Measurements from ENCODE around the gene TTC39A.
"Not testable (repeated sequence)": the region's sequence is repeated elsewhere in the genome, so short reads cannot be mapped to it uniquely, and the experiment has no call there.

Gene TTC39A

GRCh38 chr1:51266181-51266580 is 64.2 kb downstream of the TTC39A start:
- POLR2A ChIA-PET: no interaction called here
- TF ChIP-seq ARNT (IDR thresholded peaks at IDR 0.05): no peak
- TF ChIP-seq SUZ12 (IDR thresholded peaks at IDR 0.05): no peak
- no peak for TF ChIP-seq ZNF384 (IDR thresholded peaks at IDR 0.05)
- no peak for DNase-seq (ENCODE audit: extremely low spot score)
- CTCF ChIA-PET: no interaction called here

GRCh38 chr1:51265618-51266017 is 64.7 kb downstream of the TTC39A start:
- TF ChIP-seq NFRKB (IDR thresholded peaks at IDR 0.05) (no peak), SP1 (IDR thresholded peaks at IDR 0.05) (no peak)
- ChIA-PET CTCF (no interaction called here), POLR2A (no interaction called here)
- no peak for DNase-seq (ENCODE audit: extremely low spot score)

DNA sequence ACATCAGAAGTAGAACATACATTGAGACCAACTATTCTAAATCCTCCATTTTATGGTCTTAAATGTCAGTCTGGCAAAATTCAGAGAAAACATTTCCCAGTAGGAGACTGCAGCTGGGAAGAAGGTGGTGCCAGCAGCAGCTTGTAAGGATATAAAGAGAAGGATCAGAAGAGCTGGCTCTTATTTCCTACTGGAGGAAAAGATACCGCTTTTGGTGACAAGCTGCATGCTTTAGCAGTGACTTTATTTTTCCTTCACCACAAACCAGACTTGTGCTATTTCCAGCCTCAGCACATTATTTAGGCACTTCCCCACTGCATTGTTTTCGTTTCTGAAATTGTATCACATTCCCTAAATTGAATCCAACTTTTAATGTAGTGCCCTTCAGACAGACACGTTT is 65.9 kb downstream of the TTC39A start:
- POLR2A ChIA-PET: interaction anchor here (0.7 kb wide), 1 partner anchor 16 kb away, joined by 4 read pairs; no protein-coding TSS in a partner anchor
- CTCF ChIA-PET: no interaction called here
- DNase-seq (ENCODE audit: extremely low spot score): no peak
- TF ChIP-seq L3MBTL2 (conservative IDR thresholded peaks at IDR 0.05) (no peak), ZNF384 (IDR thresholded peaks at IDR 0.05) (no peak), ELF4 (IDR thresholded peaks at IDR 0.05) (no peak), SUZ12 (IDR thresholded peaks at IDR 0.05) (no peak)

DNA sequence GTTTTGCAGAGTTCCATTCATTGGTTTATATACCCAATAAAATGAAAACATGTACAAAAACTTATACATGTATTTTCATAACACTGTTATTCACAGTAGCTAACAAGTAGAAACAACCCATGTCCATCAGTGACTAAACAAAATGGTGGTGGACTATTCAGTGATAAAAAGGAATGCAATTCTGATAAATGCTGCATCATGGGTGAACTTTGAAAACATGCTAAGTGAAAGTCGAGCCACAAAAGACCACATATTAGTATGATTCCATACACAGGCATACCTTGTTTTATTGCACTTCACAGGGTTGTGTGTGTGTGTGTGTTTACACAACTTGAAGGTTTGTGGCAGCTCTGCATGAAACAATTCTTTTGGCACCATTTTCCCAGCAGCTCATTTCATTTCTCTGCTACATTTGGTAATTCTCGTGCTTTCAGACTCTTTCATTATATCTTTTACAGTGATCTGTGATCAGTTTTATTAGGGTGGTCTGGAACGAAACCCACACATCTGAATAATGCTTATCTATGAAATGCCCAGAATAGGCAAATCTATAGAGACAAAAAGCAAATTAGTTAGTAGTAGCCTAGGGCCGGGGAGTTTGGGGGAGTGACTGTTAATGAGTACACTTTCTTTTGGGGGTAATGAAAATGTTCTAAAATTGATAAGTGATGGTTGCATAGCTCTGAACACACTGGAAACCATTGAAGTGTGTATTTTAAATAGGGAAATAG is 67.0 kb downstream of the TTC39A start:
- TF ChIP-seq ZNF384 (IDR thresholded peaks at IDR 0.05): no peak
- TF ChIP-seq SP1 (IDR thresholded peaks at IDR 0.05): no peak
- no peak for TF ChIP-seq SUZ12 (IDR thresholded peaks at IDR 0.05)
- no peak for DNase-seq (ENCODE audit: extremely low spot score)
- ChIA-PET CTCF (no interaction called here), POLR2A (interaction anchor here (1.0 kb wide), 1 partner anchor 28 kb away, joined by 3 read pairs; the partner anchor contains the start of gene RNF11)

- ChIA-PET CTCF (interaction anchor here (0.6 to 1.0 kb wide), 2 partner anchors 14 to 463 kb away, joined by 3 to 6 read pairs; no protein-coding TSS in a partner anchor), POLR2A (interaction anchor here (0.8 kb wide), 1 partner anchor 19 kb away, joined by 3 read pairs; the partner anchor contains the start of gene RNF11)
- TF ChIP-seq FOXM1 (IDR thresholded peaks at IDR 0.05; ENCODE audit: borderline replicate concordance) (no peak), ELF4 (IDR thresholded peaks at IDR 0.05) (no peak)
- TF ChIP-seq, protein P1, sequence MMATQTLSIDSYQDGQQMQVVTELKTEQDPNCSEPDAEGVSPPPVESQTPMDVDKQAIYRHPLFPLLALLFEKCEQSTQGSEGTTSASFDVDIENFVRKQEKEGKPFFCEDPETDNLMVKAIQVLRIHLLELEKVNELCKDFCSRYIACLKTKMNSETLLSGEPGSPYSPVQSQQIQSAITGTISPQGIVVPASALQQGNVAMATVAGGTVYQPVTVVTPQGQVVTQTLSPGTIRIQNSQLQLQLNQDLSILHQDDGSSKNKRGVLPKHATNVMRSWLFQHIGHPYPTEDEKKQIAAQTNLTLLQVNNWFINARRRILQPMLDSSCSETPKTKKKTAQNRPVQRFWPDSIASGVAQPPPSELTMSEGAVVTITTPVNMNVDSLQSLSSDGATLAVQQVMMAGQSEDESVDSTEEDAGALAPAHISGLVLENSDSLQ (IDR thresholded peaks at IDR 0.05): no peak
- DNase-seq (ENCODE audit: extremely low spot score): no peak
Measured at GRCh38 chr1:51255331-51255730, 75.0 kb downstream of the TTC39A start.

GRCh38 chr1:51253691-51254090 is 76.7 kb downstream of the TTC39A start:
- ChIA-PET POLR2A (no interaction called here), CTCF (no interaction called here)
- TF ChIP-seq, protein P1 (IDR thresholded peaks at IDR 0.05): no peak
- TF ChIP-seq LEF1 (IDR thresholded peaks at IDR 0.05; ENCODE audit: borderline replicate concordance): no peak
- TF ChIP-seq BHLHE40 (IDR thresholded peaks at IDR 0.05; ENCODE audit: borderline replicate concordance): no peak
- TF ChIP-seq ZNF384 (IDR thresholded peaks at IDR 0.05): no peak
- no peak for TF ChIP-seq L3MBTL2 (conservative IDR thresholded peaks at IDR 0.05)
- TF ChIP-seq HDGF (IDR thresholded peaks at IDR 0.05; ENCODE audit: borderline replicate concordance): no peak
- TF ChIP-seq NFRKB (IDR thresholded peaks at IDR 0.05): no peak
- no peak for TF ChIP-seq ELF4 (IDR thresholded peaks at IDR 0.05)
- TF ChIP-seq FOXK2 (IDR thresholded peaks at IDR 0.05): no peak
- TF ChIP-seq SUZ12 (IDR thresholded peaks at IDR 0.05): no peak
- no peak for TF ChIP-seq CTBP1 (IDR thresholded peaks at IDR 0.05; ENCODE audit: borderline replicate concordance)
- no peak for TF ChIP-seq FOXA1 (IDR thresholded peaks at IDR 0.05)
- no peak for TF ChIP-seq TARDBP (IDR thresholded peaks at IDR 0.05)
- TF ChIP-seq FOXM1 (IDR thresholded peaks at IDR 0.05; ENCODE audit: borderline replicate concordance): no peak
- TF ChIP-seq ARNT (IDR thresholded peaks at IDR 0.05): no peak
- no peak for DNase-seq (ENCODE audit: extremely low spot score)

DNA sequence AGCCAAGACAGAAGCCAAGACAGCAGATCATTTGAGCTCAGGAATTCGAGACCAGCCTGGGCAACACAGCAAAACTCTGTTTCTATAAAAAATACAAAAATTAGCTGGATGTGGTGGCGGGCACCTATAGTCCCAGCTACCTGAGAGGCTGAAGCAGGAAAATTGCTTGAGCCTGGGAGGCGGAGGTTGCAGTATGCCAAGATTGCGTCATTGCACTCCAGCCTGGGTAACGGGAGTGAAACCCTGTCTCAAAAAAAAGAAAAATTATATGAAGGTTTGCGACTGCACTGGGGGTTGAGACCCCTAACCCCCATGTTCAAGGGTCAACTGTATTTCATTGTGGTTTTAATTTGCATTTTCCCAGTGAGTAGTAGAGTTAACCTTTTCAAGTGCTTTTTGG is 78.0 kb downstream of the TTC39A start:
- DNase-seq (ENCODE audit: extremely low spot score): no peak
- ChIA-PET CTCF (no interaction called here), POLR2A (no interaction called here)
- TF ChIP-seq BHLHE40 (IDR thresholded peaks at IDR 0.05; ENCODE audit: borderline replicate concordance) (no peak), LEF1 (IDR thresholded peaks at IDR 0.05; ENCODE audit: borderline replicate concordance) (no peak), FOXM1 (IDR thresholded peaks at IDR 0.05; ENCODE audit: borderline replicate concordance) (no peak), SUZ12 (IDR thresholded peaks at IDR 0.05) (no peak), SP1 (IDR thresholded peaks at IDR 0.05) (no peak), TARDBP (IDR thresholded peaks at IDR 0.05) (no peak), CTBP1 (IDR thresholded peaks at IDR 0.05; ENCODE audit: borderline replicate concordance) (no peak), ELF4 (IDR thresholded peaks at IDR 0.05) (no peak), FOXA1 (IDR thresholded peaks at IDR 0.05) (no peak), NFRKB (IDR thresholded peaks at IDR 0.05) (no peak), FOXK2 (IDR thresholded peaks at IDR 0.05) (no peak), L3MBTL2 (conservative IDR thresholded peaks at IDR 0.05) (no peak), ARNT (IDR thresholded peaks at IDR 0.05) (no peak), ZNF384 (IDR thresholded peaks at IDR 0.05) (no peak), HDGF (IDR thresholded peaks at IDR 0.05; ENCODE audit: borderline replicate concordance) (no peak)
- TF ChIP-seq, protein P1 (IDR thresholded peaks at IDR 0.05): no peak

DNA sequence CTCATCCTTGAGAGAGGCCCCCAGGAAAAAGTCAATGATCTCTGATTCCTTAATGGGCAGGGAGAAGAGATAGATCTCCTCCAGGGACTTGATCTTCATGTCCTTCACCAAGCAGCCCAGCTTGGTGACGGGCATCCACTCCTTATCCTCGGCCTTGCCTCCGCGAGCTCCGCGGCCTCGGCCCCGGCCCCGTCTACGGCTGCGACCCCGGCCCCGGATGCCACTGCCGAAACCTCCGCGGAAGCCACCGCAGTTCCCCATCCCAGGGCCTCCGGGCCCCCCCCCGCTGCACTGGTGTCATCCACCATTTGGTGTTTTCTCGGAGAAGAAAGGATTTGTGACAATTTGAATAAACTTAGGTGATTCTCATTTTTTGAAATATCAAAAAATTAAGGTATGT is 79.2 kb downstream of the TTC39A start:
- DNase-seq (ENCODE audit: extremely low spot score); CTCF ChIA-PET; POLR2A ChIA-PET: not testable (repeated sequence)

DNA sequence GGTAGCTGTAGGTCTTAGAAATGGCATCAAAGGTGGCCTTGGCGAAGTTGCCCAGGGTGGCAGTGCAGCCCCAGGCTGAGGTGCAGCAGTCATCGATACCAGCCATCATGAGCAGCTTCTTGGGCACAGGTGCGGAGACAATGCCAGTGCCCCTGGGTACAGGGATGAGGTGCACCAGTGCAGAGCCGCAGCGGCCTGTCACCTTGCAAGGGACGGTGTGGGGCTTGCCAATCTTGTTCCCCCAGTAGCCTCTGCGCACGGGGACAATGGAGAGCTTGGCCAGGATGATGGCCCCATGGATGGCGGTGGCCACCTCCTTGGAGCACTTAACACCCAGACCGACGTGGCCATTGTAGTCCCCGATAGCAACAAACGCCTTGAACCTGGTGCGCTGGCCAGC is 79.6 kb downstream of the TTC39A start:
- DNase-seq (ENCODE audit: extremely low spot score); CTCF ChIA-PET; POLR2A ChIA-PET: not testable (repeated sequence)

Data from HEK293T (cell line).